GM19372 (cell line): ENCODE data around the gene HBA1.
"Not testable (repeated sequence)": the region's sequence is repeated elsewhere in the genome, so short reads cannot be mapped to it uniquely, and the experiment has no call there.

ENCODE experiments used
- ATAC-seq: cut with Tn5 transposase; IDR thresholded peaks from one replicate; pipeline ENCODE4 v1.9.1; 2021; ENCODE audit warnings: mild to moderate bottlenecking, low read depth, moderate library complexity; ENCODE audit not compliant: unreplicated experiment

HBA1 gene

DNA sequence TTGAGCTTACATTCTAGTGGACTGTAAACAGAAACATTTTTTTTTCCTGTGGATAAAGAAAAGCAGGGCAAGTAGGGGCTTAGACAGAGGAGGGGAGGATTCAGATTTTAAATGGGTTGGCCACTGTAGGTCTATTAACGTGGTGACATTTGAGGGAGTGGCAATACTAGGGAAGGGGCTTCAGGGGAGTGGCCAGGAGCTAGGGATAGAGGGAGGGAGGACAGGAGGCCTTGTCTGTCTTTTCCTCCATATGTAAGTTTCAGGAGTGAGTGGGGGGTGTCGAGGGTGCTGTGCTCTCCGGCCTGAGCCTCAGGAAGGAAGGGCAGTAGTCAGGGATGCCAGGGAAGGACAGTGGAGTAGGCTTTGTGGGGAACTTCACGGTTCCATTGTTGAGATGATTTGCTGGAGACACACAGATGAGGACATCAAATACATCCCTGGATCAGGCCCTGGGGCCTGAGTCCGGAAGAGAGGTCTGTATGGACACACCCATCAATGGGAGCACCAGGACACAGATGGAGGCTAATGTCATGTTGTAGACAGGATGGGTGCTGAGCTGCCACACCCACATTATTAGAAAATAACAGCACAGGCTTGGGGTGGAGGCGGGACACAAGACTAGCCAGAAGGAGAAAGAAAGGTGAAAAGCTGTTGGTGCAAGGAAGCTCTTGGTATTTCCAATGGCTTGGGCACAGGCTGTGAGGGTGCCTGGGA, 17.2 kb upstream of the HBA1 start:
- no peak for ATAC-seq

DNA sequence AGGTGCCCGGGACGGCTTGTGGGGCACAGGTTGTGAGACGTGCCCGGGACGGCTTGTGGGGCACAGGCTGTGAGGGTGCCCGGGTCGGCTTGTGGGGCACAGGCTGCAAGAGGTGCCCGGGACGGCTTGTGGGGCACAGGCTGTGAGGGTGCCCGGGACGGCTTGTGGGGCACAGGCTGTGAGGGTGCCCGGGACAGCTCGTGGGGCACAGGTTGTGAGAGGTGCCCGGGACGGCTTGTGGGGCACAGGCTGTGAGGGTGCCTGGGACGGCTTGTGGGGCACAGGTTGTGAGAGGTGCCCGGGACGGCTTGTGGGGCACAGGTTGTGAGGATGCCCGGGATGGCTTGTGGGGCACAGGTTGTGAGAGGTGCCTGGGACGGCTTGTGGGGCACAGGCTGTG, 16.2 kb upstream of the HBA1 start:
- ATAC-seq: not testable (repeated sequence)

DNA sequence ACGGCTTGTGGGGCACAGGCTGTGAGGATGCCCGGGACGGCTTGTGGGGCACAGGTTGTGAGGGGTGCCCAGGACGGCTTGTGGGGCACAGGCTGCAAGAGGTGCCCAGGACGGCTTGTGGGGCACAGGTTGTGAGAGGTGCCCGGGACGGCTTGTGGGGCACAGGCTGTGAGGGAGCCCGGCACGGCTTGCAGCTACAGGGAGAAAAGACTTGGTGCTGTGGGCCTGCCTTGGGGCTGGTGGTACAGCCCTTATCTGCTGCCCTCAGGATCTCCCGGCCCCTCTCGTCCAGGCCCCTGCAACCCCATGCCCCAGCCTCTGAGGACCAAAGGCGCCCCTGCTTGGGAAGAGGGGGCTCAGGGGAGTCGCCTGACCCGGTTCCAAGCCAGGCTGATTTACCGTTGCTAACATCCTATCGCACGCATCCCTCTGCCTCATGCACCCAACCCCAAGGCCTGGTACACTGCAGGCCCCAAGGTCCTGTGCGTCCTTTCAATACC, 15.7 kb upstream of the HBA1 start:
- ATAC-seq: no peak

DNA sequence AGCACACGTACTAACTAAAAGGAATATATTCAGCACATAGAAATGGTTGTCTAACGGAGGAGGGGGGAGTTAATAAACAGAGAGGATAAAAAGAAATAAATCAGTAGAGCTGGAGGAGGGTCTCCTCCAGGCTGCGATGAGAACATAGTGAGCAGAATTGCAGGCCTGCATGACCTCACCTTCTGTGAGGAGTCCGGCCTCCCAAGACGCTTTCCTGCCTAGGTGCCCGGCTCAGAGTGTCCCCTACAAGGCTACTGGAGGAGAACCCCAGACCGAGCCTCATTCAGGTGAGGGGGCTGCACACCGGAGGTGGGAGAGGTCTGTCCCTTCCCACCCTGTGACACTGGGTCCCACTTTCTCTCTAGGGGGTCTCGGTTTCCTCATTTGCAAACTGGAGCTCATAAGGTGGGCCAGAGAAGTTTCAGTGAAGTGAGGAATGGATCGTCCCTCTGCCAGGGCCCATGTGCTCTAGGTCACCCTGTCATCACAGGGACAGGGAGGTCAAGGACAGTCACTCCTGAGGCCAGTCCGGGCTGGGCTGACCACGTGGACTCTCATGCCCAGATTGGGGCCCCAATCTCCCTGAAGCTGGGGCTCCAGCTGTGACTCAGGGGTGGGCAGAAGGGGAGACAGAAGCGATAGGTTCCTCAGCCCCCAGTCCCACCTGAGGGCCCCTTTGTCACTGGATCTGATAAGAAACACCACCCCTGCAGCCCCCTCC, 14.0 kb upstream of the HBA1 start:
- ATAC-seq: no peak

DNA sequence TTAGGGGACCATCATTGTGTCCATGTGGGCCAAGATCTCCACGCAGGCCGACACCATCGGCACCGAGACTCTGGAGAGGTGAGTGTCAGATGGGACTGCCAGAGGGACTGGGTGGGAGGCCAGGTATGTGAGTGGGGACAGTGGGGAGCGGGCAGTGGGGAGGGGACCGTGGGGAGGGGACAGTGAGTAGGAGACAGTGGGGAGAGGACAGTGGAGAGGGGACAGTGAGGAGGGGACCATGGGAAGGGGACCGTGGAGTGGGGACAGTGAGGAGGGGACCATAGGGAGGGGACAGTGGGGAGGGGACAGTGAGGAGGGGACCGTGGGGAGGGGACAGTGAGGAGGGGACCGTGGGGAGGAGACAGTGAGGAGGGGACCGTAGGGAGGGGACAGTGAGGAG, 13.3 kb upstream of the HBA1 start:
- ATAC-seq: not testable (repeated sequence)

DNA sequence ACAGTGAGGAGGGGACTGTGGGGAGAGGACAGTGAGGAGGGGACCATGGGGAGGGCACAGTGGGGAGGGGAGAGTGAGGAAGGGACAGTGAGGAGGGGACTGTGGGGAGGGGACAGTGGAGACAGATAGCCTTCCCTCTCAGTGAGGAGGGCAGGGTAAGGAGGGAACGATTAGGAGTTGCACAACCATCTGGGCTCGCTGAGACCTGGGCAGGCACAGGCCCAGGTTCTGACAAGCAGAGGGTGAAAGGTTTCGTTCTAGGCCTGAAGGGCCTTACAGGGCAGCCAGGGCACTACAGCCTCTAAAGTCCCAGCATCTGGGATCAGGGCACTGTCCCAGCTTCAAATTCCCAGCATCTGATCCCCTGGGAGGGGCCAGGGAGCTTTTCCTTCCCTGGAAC, 12.8 kb upstream of the HBA1 start:
- not testable (repeated sequence) for ATAC-seq

DNA sequence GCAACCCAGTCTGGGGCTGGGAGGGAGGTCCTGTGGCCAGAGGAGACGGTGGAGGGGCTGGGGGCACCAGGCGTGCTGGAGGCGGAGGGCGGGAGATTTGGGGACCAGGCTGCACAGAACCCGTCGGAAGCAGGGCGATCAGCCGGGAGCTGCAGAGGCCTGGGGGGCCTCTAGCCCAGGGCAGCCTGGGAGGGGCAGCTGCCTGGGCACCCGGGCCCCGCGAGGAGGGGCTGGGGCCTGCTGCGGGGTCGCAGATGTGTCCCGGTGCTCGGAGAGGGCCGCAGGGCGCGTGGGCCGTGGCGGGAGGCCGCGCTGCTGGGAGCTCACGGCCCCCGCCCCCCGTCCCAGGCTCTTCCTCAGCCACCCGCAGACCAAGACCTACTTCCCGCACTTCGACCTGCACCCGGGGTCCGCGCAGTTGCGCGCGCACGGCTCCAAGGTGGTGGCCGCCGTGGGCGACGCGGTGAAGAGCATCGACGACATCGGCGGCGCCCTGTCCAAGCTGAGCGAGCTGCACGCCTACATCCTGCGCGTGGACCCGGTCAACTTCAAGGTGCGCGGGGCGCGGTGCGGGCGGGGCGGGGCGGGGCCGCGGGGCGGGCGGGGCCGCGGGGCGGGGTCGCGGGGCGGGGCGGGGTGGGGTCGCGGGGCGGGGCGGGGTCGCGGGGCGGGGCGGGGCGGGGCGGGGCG, 12.2 kb upstream of the HBA1 start:
- ATAC-seq: not testable (repeated sequence)

DNA sequence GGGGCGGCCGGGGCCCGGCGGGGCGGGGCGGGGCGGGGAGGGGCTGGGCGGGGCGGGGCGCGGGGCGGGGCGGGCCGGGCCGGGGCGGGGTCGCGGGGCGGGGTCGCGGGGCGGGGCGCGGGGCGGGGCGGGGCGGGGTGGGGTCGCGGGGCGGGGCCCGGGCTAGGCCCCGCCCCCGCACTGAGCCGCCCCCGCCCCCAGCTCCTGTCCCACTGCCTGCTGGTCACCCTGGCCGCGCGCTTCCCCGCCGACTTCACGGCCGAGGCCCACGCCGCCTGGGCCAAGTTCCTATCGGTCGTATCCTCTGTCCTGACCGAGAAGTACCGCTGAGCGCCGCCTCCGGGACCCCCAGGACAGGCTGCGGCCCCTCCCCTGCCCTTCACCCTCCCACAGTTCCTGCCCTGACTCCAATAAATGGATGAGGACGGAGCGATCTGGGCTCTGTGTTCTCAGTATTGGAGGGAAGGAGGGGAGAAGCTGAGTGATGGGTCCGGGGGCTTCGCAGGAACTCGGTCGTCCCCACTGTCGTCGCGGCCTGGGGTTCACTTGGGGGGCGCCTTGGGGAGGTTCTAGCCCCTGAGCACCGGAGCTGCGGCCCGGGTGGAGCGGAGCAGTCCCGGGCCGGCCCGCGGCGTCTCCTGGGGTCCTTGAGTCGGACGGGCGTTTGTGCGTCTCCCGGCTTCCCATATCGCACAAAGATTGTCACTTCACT, 11.5 kb upstream of the HBA1 start:
- ATAC-seq: no peak

DNA sequence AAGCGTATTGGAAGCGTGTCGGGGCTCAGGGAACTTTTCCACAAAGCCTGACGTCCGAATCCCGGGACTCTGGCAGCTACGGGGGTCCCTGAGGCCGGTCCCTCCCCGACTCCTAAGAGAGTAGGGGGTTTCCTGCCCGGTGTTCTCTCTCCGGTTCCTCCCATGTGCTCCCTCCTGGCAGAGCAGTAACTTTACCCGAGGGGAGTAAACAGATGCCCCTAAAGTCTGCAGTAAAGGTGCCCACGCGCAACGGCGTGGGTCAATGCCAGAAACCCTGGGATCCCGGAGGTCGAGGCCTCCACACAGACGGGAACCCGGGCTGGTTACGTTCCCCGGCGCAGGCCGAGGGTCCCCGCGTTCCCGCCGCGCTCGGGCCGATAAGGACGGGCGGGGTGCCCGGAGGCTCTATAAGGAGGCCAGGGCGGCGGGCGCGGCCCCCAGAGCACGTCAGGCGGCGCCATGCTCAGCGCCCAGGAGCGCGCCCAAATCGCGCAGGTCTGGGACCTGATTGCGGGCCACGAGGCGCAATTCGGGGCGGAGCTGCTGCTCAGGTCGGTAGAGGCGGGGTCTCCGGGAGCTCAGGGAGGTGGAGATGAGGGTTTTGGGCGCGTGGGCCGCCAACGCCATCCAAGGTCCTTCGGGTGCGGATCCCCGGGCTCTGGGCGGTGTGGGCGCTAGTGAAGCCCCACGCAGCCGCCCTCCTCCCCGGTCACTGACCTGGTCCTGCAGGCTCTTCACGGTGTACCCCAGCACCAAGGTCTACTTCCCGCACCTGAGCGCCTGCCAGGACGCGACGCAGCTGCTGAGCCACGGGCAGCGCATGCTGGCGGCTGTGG, 10.7 kb upstream of the HBA1 start, which contains the start of gene HBM:
Gene HBM (plus strand): TSS at position 440 of the 836 bp plus-strand sequence. CDS start 20 bp downstream, at position 460.
- no peak for ATAC-seq

DNA sequence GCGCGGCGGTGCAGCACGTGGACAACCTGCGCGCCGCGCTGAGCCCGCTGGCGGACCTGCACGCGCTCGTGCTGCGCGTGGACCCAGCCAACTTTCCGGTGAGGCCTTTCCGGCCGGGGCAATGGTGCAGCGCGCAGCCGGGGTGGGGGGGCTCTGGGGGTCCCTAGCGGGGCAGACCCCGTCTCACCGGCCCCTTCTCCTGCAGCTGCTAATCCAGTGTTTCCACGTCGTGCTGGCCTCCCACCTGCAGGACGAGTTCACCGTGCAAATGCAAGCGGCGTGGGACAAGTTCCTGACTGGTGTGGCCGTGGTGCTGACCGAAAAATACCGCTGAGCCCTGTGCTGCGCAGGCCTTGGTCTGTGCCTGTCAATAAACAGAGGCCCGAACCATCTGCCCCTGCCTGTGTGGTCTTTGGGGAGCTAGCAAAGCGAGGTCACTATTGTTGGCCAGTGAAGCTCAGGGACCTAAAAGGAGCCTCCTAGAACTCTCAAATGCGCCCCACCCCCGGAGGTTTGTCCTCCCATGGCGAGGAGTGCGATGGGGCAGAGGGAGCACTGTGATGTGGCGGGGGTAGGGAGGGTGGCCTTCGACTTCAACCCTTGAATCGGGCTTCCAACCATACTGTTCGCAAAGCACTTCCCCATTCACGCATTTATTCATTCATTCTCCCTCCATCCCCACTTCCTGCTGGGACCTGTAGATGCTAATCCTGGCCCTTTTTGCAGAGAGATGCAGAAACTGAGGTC, 9.9 kb upstream of the HBA1 start:
- no peak for ATAC-seq

DNA sequence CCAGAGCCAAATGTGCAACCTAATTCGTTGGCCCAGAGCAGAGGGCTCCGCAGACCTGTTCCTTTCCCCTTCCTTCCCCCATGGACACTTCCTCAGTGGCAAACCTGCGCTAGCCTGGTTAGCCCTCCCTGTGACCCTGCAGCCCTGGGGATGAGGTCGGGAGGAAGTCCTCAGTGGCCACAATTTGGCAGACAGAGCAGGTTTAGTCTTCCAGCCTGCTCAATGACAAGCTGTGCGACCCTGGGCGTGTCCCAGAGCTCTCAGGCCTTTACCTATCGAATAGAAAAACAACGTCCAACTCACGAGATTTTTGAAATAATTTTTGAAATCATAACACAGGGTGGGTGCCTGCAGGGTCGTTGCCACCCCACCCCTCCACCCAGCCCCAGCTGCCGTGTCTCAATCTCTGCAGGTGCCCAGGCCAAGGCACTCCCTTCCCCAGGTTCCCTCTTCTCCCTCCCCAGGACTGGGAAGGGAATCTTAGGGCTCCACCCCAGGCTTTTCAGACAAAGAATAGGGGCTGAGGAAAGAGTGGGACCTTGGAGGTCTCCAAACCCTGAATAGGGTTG, 9.3 kb upstream of the HBA1 start:
- no peak for ATAC-seq

DNA sequence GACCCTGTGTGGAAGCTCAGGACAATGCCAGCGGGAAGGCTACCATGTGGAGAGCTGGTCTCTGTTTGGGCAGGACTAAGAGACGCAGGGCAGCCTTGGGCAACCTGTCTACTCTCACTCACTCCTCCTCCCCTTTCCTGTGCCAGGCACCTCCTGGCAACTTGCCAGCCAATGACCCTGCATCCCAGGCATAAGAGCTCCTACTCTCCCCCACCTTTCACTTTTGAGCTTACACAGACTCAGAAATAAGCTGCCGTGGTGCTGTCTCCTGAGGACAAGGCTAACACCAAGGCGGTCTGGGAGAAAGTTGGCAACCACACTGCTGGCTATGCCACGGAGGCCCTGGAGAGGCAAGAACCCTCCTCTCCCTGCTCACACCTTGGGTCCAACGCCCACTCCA, 8.1 kb upstream of the HBA1 start:
- no peak for ATAC-seq

DNA sequence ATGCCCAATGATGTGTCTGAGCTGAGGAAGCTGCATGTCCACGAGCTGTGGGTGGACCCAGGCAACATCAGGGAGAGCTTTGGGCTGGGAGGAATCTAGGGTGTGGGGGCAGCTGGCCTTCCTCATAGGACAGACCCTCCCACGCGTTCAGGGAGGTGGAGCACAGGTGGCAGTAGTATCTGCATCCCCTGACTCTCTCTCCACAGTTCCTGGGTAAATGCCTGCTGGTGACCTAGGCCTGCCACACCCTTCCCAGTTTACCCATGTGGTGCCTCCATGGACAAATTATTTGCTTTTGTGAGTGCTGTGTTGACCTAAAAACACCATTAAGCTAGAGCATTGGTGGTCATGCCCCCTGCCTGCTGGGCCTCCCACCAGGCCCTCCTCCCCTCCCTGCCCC, 7.5 kb upstream of the HBA1 start:
- no peak for ATAC-seq

DNA sequence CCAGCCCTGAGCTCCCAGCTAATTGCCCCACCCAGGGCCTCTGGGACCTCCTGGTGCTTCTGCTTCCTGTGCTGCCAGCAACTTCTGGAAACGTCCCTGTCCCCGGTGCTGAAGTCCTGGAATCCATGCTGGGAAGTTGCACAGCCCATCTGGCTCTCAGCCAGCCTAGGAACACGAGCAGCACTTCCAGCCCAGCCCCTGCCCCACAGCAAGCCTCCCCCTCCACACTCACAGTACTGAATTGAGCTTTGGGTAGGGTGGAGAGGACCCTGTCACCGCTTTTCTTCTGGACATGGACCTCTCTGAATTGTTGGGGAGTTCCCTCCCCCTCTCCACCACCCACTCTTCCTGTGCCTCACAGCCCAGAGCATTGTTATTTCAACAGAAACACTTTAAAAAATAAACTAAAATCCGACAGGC, 6.4 kb upstream of the HBA1 start:
- not testable (repeated sequence) for ATAC-seq

DNA sequence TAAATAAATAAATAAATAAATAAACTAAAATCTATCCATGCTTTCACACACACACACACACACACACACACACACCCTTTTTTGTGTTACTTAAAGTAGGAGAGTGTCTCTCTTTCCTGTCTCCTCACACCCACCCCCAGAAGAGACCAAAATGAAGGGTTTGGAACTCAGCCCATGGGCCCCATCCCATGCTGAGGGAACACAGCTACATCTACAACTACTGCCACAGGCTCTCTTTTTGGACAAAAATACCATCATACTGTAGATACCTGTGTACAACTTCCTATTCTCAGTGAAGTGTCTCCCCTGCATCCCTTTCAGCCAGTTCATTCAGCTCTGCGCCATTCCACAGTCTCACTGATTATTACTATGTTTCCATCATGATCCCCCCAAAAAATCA, 5.7 kb upstream of the HBA1 start:
- ATAC-seq: no peak

DNA sequence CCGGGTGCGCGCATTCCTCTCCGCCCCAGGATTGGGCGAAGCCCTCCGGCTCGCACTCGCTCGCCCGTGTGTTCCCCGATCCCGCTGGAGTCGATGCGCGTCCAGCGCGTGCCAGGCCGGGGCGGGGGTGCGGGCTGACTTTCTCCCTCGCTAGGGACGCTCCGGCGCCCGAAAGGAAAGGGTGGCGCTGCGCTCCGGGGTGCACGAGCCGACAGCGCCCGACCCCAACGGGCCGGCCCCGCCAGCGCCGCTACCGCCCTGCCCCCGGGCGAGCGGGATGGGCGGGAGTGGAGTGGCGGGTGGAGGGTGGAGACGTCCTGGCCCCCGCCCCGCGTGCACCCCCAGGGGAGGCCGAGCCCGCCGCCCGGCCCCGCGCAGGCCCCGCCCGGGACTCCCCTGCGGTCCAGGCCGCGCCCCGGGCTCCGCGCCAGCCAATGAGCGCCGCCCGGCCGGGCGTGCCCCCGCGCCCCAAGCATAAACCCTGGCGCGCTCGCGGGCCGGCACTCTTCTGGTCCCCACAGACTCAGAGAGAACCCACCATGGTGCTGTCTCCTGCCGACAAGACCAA, 4.0 kb upstream of the HBA1 start, which contains the start of gene HBA2:
Gene HBA2 (plus strand): TSS at position 503 of the 568 bp plus-strand sequence. CDS start 37 bp downstream, at position 540.
- not testable (repeated sequence) for ATAC-seq

DNA sequence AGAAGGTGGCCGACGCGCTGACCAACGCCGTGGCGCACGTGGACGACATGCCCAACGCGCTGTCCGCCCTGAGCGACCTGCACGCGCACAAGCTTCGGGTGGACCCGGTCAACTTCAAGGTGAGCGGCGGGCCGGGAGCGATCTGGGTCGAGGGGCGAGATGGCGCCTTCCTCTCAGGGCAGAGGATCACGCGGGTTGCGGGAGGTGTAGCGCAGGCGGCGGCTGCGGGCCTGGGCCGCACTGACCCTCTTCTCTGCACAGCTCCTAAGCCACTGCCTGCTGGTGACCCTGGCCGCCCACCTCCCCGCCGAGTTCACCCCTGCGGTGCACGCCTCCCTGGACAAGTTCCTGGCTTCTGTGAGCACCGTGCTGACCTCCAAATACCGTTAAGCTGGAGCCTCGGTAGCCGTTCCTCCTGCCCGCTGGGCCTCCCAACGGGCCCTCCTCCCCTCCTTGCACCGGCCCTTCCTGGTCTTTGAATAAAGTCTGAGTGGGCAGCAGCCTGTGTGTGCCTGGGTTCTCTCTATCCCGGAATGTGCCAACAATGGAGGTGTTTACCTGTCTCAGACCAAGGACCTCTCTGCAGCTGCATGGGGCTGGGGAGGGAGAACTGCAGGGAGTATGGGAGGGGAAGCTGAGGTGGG, 3.1 kb upstream of the HBA1 start:
- ATAC-seq: not testable (repeated sequence)
